LNCaP clone FGC (cell line): ENCODE data around the gene PEX14.

Source experiments
- DNase-seq: peaks from one replicate; pipeline ENCODE4 v3.0.0-alpha.2; 2011; ENCODE audit warnings: low read depth
- H3K4me3 ChIP-seq: 2 replicates; pipeline ENCODE4 v1.5.1; 2011; ENCODE audit warnings: mild to moderate bottlenecking, low read depth, low read length, control low read depth
- CTCF ChIP-seq: IDR thresholded peaks from 2 replicates; pipeline ENCODE4 v1.5.1; 2012; ENCODE audit warnings: mild to moderate bottlenecking; ENCODE audit not compliant: control insufficient read depth, insufficient read depth; ENCODE audit errors: extremely low read depth

Gene PEX14

GRCh38 chr1:10549904-10550664, 75.3 kb downstream of the PEX14 start:
- DNase-seq, result no peak
- TF ChIP-seq CTCF, result no peak

GRCh38 chr1:10553118-10553517, 78.4 kb downstream of the PEX14 start:
- DNase-seq, result no peak
- TF ChIP-seq CTCF, result no peak

More at GRCh38 chr1:10549904-10550664, 75.3 kb downstream of the PEX14 start:
- no peak overlapping the region for H3K4me3 ChIP-seq

GRCh38 chr1:10555635-10556429, 81.1 kb downstream of the PEX14 start:
- H3K4me3 ChIP-seq, result no peak overlapping the region
- TF ChIP-seq CTCF, result no peak
- DNase-seq, result peak; percentile 8

More at GRCh38 chr1:10553118-10553517, 78.4 kb downstream of the PEX14 start:
- no peak overlapping the region for H3K4me3 ChIP-seq

GRCh38 chr1:10556430-10557005, 81.8 kb downstream of the PEX14 start:
- no peak for DNase-seq
- no peak for TF ChIP-seq CTCF
- H3K4me3 ChIP-seq, result no peak overlapping the region

GRCh38 chr1:10557714-10558113, 83.0 kb downstream of the PEX14 start:
- DNase-seq, result no peak
- TF ChIP-seq CTCF, result no peak
- H3K4me3 ChIP-seq, result no peak overlapping the region

GRCh38 chr1:10559386-10559785, 84.6 kb downstream of the PEX14 start:
- H3K4me3 ChIP-seq, result no peak overlapping the region
- no peak for DNase-seq
- TF ChIP-seq CTCF, result no peak
